H9 (cell line): Measurements from ENCODE around the gene CDK2AP2. TPM values are rescaled to one million over a fixed set of nuclear protein-coding genes. Genes with fewer than 3 reads are reported as not detected.
A peak's percentile ranks its signal among the peaks of the same experiment; 100 is the strongest.

Experiments used
- DNase-seq: peaks from one replicate; pipeline ENCODE4 v3.0.0-alpha.2; 2017
- H2AFZ ChIP-seq: one replicate; pipeline ENCODE4 v1.6.1; 2013; ENCODE audit warnings: mild to moderate bottlenecking, low read length, control low read depth, moderate library complexity
- H2AK5ac ChIP-seq: 2 replicates; pipeline ENCODE4 v1.6.1; 2013; ENCODE audit warnings: low read length, control low read depth, mixed read lengths; ENCODE audit not compliant: insufficient read length
- H2BK120ac ChIP-seq: one replicate; pipeline ENCODE4 v1.6.1; 2013; ENCODE audit warnings: low read depth, mild to moderate bottlenecking, low read length, control low read depth, inconsistent platforms; ENCODE audit not compliant: poor library complexity, severe bottlenecking
- H2BK12ac ChIP-seq: 2 replicates; pipeline ENCODE4 v1.6.1; 2013; ENCODE audit warnings: low read length, control low read depth, mixed read lengths, low read depth; ENCODE audit not compliant: insufficient read length
- H2BK15ac ChIP-seq: 2 replicates; pipeline ENCODE4 v1.6.1; 2013; ENCODE audit warnings: low read depth, low read length, control low read depth
- H2BK20ac ChIP-seq: one replicate; pipeline ENCODE4 v1.6.1; 2013; ENCODE audit warnings: low read depth, mild to moderate bottlenecking, low read length, control low read depth, inconsistent platforms; ENCODE audit not compliant: poor library complexity, severe bottlenecking
- H2BK5ac ChIP-seq: 2 replicates; pipeline ENCODE4 v1.6.1; 2013; ENCODE audit warnings: low read length, control low read depth, mixed read lengths; ENCODE audit not compliant: insufficient read length
- H3K14ac ChIP-seq: 2 replicates; pipeline ENCODE4 v1.6.1; 2013; ENCODE audit warnings: low read length, control low read depth; ENCODE audit not compliant: insufficient read depth
- H3K18ac ChIP-seq: 2 replicates; pipeline ENCODE4 v1.6.1; 2013; ENCODE audit warnings: low read depth, mild to moderate bottlenecking, mixed read lengths, low read length, control low read depth; ENCODE audit not compliant: insufficient read length
- H3K23ac ChIP-seq: 2 replicates; pipeline ENCODE4 v1.6.1; 2013; ENCODE audit warnings: low read length, control low read depth, mixed read lengths, low read depth; ENCODE audit not compliant: insufficient read length
- H3K23me2 ChIP-seq: 2 replicates; pipeline ENCODE4 v1.6.1; 2013; ENCODE audit warnings: low read depth, mild to moderate bottlenecking, mixed read lengths, low read length, control low read depth; ENCODE audit not compliant: insufficient read length, poor library complexity, severe bottlenecking
- H3K27ac ChIP-seq: 2 replicates; pipeline ENCODE4 v1.5.1; 2013; ENCODE audit warnings: low read length, control low read depth, mixed read lengths, low read depth; ENCODE audit not compliant: insufficient read length
- H3K27me3 ChIP-seq: 2 replicates; pipeline ENCODE4 v1.6.1; 2013; ENCODE audit warnings: low read length, control low read depth, inconsistent platforms; ENCODE audit not compliant: insufficient read depth
- H3K4ac ChIP-seq: 2 replicates; pipeline ENCODE4 v1.6.1; 2013; ENCODE audit warnings: low read depth, mild to moderate bottlenecking, control low read depth, inconsistent platforms, low read length, moderate library complexity
- H3K4me1 ChIP-seq: 2 replicates; pipeline ENCODE4 v1.6.1; 2013; ENCODE audit warnings: low read length, control low read depth, inconsistent platforms; ENCODE audit not compliant: insufficient read depth
- H3K4me2 ChIP-seq: 2 replicates; pipeline ENCODE4 v1.6.1; 2013; ENCODE audit warnings: low read length, control low read depth, mixed read lengths; ENCODE audit not compliant: insufficient read length, insufficient read depth
- H3K56ac ChIP-seq: 2 replicates; pipeline ENCODE4 v1.6.1; 2013; ENCODE audit warnings: low read depth, mild to moderate bottlenecking, mixed read lengths, low read length, control low read depth; ENCODE audit not compliant: insufficient read length
- H3K79me1 ChIP-seq: 2 replicates; pipeline ENCODE4 v1.6.1; 2013; ENCODE audit warnings: low read depth, mild to moderate bottlenecking, moderate library complexity, low read length, control low read depth, inconsistent platforms; ENCODE audit not compliant: insufficient read depth, poor library complexity, severe bottlenecking
- H3K79me2 ChIP-seq: 2 replicates; pipeline ENCODE4 v1.6.1; 2013; ENCODE audit warnings: low read length, control low read depth, inconsistent platforms; ENCODE audit not compliant: insufficient read depth
- H3K9ac ChIP-seq: 2 replicates; pipeline ENCODE4 v1.6.1; 2013; ENCODE audit warnings: low read length, control low read depth, mixed read lengths; ENCODE audit not compliant: insufficient read length; ENCODE audit errors: extremely low read depth
- H3K9me3 ChIP-seq: one replicate; pipeline ENCODE4 v1.6.1; 2013; ENCODE audit warnings: low read depth, low read length, inconsistent platforms; ENCODE audit not compliant: control insufficient read depth
- H3T11ph ChIP-seq: one replicate; pipeline ENCODE4 v1.6.1; 2013; ENCODE audit warnings: mild to moderate bottlenecking, low read length, control low read depth, inconsistent platforms
- H4K20me1 ChIP-seq: one replicate; pipeline ENCODE4 v1.6.1; 2013; ENCODE audit not compliant: control insufficient read depth, insufficient read length, insufficient read depth
- H4K5ac ChIP-seq: 2 replicates; pipeline ENCODE4 v1.6.1; 2013; ENCODE audit warnings: low read depth, mild to moderate bottlenecking, mixed read lengths, low read length, control low read depth; ENCODE audit not compliant: insufficient read length
- H4K8ac ChIP-seq: replicated peaks from 2 replicates; pipeline ENCODE4 v1.6.1; 2013; ENCODE audit warnings: low read length, control low read depth, mixed read lengths, low read depth; ENCODE audit not compliant: insufficient read length
- H4K91ac ChIP-seq: 2 replicates; pipeline ENCODE4 v1.6.1; 2013; ENCODE audit warnings: low read depth, mild to moderate bottlenecking, moderate library complexity, mixed read lengths, low read length, control low read depth; ENCODE audit not compliant: insufficient read length
- H3K27ac Mint-ChIP-seq, 3 experiments: 2 replicates in 2 of 3; 3 replicates in 1 of 3; pipeline ENCODE4 v1.8.0; 2020 to 2021; ENCODE audit warnings: mixed read lengths in 3 of 3, mild to moderate bottlenecking in 1 of 3, moderate library complexity in 1 of 3
- H3K27me3 Mint-ChIP-seq: 2 replicates; pipeline ENCODE4 v1.8.0; 2021; ENCODE audit warnings: low read depth, mild to moderate bottlenecking, moderate library complexity, mixed read lengths
- H3K36me3 Mint-ChIP-seq, 3 experiments: 2 replicates in 2 of 3; 3 replicates in 1 of 3; pipeline ENCODE4 v1.8.0; 2020 to 2021; ENCODE audit warnings: low read depth in 3 of 3, mixed read lengths in 3 of 3; ENCODE audit not compliant: insufficient read depth in 1 of 3
- H3K4me1 Mint-ChIP-seq, 2 experiments: 2 replicates each; pipeline ENCODE4 v1.8.0; 2020; ENCODE audit warnings: mixed read lengths in 2 of 2
- H3K4me3 Mint-ChIP-seq, 2 experiments: 2 replicates in 1 of 2; 3 replicates in 1 of 2; pipeline ENCODE4 v1.8.0; 2020 to 2021; ENCODE audit warnings: mild to moderate bottlenecking in 2 of 2, mixed read lengths in 2 of 2, moderate library complexity in 1 of 2
- H3K9me3 Mint-ChIP-seq, 2 experiments: 2 replicates in 1 of 2; 3 replicates in 1 of 2; pipeline ENCODE4 v1.8.0; 2020; ENCODE audit warnings: mild to moderate bottlenecking in 2 of 2, mixed read lengths in 2 of 2, moderate library complexity in 1 of 2
- WGBS: extraction: QIAGEN DNeasy Blood & Tissue Kit; methylation state at CpG from one replicate; pipeline ENCODE4 v1.1.7; 2013; ENCODE audit warnings: missing lambda C conversion rate, low lambda C conversion rate, mixed read lengths; ENCODE audit not compliant: insufficient read length; ENCODE audit errors: extremely low coverage; 5-methylcytosine and 5-hydroxymethylcytosine counted together
- long read RNA-seq: library from polyadenylated mRNA; unstranded; transcript quantifications from one replicate; pipeline ENCODE4 v2.0.0, GENCODE V29; 2020
- total RNA-seq: library from RNA; stranded (reverse); gene quantifications from 2 replicates; pipeline ENCODE4 v1.2.1, GENCODE V29; 2021
- TF ChIP-seq, protein P1 (sequence below): fragments of 200-600 bp; sonication (generic); conservative IDR thresholded peaks from 3 replicates; pipeline ENCODE4 v1.8.0; 2021; ENCODE audit warnings: antibody characterized with exemption, mild to moderate bottlenecking

The CDK2AP2 gene, protein sequence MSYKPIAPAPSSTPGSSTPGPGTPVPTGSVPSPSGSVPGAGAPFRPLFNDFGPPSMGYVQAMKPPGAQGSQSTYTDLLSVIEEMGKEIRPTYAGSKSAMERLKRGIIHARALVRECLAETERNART
- total RNA-seq: 32.9 and 36.1 TPM in 2 replicates
- long read RNA-seq, transcript CDK2AP2-202 (3 exons, 1,692 nt): minor isoform, 13 of 79 reads
- long read RNA-seq, transcript CDK2AP2-201 (4 exons, 1,378 nt): major isoform, 55 of 79 reads
- long read RNA-seq, transcript CDK2AP2-204 (4 exons, 923 nt): minor isoform, 5 of 79 reads
- long read RNA-seq, partial matches to known transcripts: 0 of 79 reads
- long read RNA-seq, other reads (novel, unspliced or antisense): 3 of 79 reads

DNA sequence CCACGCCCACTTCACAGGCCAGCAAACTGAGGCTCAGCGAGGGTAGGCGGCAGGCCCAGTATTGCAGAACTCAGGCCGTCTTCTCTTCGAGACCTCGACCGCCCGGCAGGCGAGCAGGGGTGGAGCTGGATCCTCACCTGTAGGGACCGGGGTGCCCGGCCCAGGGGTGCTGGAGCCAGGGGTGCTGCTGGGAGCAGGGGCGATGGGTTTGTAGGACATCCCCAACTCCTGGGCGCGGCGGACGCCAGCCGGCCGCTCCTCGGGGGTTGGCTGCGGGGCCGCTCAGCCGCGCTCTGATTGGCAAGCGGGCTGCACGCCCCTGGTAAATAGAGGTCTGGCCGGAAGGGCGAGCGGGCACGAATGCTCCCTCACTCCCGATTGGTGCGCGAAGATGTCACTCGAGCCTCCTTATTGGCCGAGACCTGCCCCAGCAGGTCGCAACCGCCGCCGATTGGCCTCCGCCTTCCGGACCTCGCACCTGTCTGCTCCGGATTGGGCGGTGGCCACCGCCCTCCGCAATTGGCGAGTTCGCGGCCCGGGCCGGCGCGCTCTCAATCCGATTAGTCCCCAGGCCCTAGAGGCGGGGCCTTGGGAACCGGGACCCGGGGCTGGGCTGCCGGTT, at the start of gene CDK2AP2:
Gene CDK2AP2, minus strand, starts transcription at position 299 of the 622 bp plus-strand sequence. Its CDS starts 80 bp downstream, at position 219.
- no peaks in the 10 kb centered on the region for H3K4me1 ChIP-seq

More for the DNA sequence above, at the start of gene CDK2AP2:
- Histone ChIP-seq H3K9ac (peak within 1 kb of the TSS; percentile 60), H3K9me3 (no peaks in the 10 kb centered on the region), H2BK12ac (no peak within 1 kb of the TSS), H2AK5ac (no peak within 1 kb of the TSS), H4K91ac (no peak within 1 kb of the TSS), H4K20me1 (no peaks in the 10 kb centered on the region), H3K27ac (no peak within 1 kb of the TSS), H4K8ac (no peak within 1 kb of the TSS), H3K23ac (no peak within 1 kb of the TSS), H3K79me1 (no peaks in the 10 kb centered on the region), H3K4ac (no peak within 1 kb of the TSS), H2BK15ac (no peak within 1 kb of the TSS), H3K18ac (peak within 1 kb of the TSS; percentile 85), H2BK20ac (no peak within 1 kb of the TSS), H2BK5ac (no peak within 1 kb of the TSS), H3T11ph (no peak within 1 kb of the TSS), H3K4me2 (peak within 1 kb of the TSS; percentile 71), H3K14ac (peak within 1 kb of the TSS; percentile 90), H4K5ac (no peak within 1 kb of the TSS), H2BK120ac (no peak within 1 kb of the TSS), H3K56ac (no peak within 1 kb of the TSS), H2AFZ (no peak within 1 kb of the TSS), H3K79me2 (peaks cover 2% of the 10 kb centered on the region; the same call in 1 of the 2 replicates), H3K27me3 (no peaks in the 10 kb centered on the region), H3K23me2 (peaks cover 17% of the 10 kb centered on the region)
- peaks cover 29% of the 10 kb centered on the region for H3K27me3 Mint-ChIP-seq
- peak within 1 kb of the TSS; percentile 75 to 80 for H3K4me3 Mint-ChIP-seq
- peaks cover 19 to 27% of the 10 kb centered on the region in 2 experiments for H3K4me1 Mint-ChIP-seq
- no peaks in the 10 kb centered on the region; a peak in 1 of 5 replicates for H3K9me3 Mint-ChIP-seq
- no CpG with 5 or more reads among the region's 57 CpGs for WGBS
- TF ChIP-seq, protein P1, sequence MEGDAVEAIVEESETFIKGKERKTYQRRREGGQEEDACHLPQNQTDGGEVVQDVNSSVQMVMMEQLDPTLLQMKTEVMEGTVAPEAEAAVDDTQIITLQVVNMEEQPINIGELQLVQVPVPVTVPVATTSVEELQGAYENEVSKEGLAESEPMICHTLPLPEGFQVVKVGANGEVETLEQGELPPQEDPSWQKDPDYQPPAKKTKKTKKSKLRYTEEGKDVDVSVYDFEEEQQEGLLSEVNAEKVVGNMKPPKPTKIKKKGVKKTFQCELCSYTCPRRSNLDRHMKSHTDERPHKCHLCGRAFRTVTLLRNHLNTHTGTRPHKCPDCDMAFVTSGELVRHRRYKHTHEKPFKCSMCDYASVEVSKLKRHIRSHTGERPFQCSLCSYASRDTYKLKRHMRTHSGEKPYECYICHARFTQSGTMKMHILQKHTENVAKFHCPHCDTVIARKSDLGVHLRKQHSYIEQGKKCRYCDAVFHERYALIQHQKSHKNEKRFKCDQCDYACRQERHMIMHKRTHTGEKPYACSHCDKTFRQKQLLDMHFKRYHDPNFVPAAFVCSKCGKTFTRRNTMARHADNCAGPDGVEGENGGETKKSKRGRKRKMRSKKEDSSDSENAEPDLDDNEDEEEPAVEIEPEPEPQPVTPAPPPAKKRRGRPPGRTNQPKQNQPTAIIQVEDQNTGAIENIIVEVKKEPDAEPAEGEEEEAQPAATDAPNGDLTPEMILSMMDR: no peak
- peaks cover 5 to 10% (median 9%) of the 10 kb centered on the region in 3 experiments; a peak in 6 of 7 replicates for H3K36me3 Mint-ChIP-seq
- peak within 1 kb of the TSS; percentile 85 to 93 (median 87) for H3K27ac Mint-ChIP-seq
- DNase-seq: peak; percentile 100
